Hematopoietic multipotent progenitor cell (in vitro differentiated cells): Measurements from ENCODE around the gene GSX2. TPM values are rescaled to one million over a fixed set of nuclear protein-coding genes. Genes with fewer than 3 reads are reported as not detected.
"Not testable (repeated sequence)": the region's sequence is repeated elsewhere in the genome, so short reads cannot be mapped to it uniquely, and the experiment has no call there.

Experiments used
- DNase-seq, 3 donors: peaks; one replicate each; pipeline ENCODE4 v3.0.0-alpha.2; 2011 to 2015; ENCODE audit warnings: low read depth in 2 of 3, low spot score in 2 of 3
- total RNA-seq: library from RNA; depleted of rRNA; stranded (reverse); fragments of >200 nt; gene quantifications from one replicate; pipeline ENCODE4 v1.2.3, GENCODE V29; 2012

Gene GSX2
- not detected for total RNA-seq

DNA sequence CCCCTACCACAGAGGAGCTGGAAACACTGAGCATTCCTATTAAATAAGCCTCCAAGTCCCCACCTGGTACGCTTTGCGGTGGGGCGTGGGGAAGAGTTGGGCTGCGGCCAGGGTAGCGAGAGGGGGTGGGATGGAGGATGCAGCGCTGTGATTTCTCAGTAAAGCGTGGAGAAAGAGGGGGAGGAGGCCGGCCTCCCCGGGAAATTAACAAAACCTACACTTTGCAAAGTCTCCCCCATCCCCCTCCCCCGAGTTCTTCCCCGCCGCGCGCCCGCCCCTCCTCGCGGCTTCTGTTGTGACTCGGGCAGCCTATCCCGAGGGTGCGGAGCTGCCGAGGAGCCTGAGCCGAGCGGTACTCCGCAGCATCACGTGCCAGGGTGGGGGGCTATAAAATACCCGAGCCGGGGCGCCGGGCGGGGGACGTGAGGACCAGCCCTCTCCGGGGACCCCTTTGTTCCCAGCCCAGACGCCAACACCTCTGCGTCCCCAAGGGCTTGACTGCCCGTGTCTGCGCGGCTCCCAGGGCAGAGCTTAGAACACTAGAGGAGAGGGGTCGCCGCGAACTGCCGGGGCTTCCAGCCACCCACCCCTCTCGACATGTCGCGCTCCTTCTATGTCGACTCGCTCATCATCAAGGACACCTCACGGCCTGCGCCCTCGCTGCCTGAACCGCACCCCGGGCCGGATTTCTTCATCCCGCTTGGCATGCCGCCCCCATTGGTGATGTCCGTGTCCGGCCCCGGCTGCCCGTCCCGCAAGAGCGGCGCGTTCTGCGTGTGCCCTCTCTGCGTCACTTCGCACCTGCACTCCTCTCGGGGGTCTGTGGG is at the start of gene GSX2:
Gene GSX2 (plus strand): TSS at position 416 of the 827 bp plus-strand sequence. CDS start 182 bp downstream, at position 598.
- peak in 1 of 3 donors; percentile 15 for DNase-seq

DNA sequence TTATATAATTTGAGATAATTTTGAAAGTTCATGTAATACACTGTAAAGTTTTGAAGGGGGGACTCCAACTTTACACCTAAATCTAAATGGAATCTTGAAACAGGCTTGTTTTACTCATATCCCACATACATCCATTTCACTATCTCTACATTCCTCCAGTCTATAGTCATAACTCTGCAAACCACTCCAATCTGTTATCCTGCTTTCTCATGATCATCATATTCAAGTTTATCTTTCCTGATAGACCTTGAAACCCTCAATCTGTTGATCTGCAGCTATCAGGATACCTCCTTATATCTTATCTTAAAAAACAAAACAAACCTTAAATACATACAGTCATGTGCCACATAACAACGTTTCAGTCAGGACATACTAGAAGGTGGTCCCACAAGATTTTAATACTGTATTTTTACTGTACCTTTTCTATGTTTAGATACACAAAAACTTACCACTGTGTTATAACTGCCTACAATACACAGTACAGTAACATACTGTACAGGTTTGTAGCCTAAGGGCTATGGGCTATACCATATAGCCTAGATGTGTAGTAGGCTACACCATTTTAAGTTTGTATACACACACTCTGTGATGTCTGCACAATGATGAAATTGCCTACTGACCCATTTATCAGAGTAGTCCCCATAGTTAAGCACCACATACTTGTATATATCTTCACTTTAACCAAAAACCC is 49.6 kb upstream of the GSX2 start:
- no peak for DNase-seq

DNA sequence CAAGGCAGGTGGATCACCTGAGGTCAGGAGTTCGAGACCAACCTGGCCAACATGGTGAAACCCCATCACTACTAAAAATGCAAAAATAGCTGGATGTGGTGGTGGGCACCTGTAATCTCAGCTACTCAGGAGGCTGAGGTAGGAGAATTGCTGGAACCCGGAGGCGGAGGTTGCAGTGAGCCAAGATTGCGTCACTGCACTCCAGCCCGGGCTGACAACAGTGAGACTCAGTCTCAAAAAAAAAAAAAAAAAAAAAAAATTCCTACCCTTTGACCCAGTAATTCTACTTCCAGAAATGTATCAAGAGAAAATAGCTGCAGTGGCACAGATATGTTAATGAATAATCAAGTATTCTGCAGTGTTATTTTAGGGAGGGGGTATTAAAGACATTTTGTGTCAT is 46.6 kb upstream of the GSX2 start:
- not testable (repeated sequence) for DNase-seq

- DNase-seq: no peak
Measured at GRCh38 chr4:54054501-54054900, 45.5 kb upstream of the GSX2 start.

- DNase-seq: no peak
Measured at GRCh38 chr4:54055494-54055893, 44.5 kb upstream of the GSX2 start.

DNA sequence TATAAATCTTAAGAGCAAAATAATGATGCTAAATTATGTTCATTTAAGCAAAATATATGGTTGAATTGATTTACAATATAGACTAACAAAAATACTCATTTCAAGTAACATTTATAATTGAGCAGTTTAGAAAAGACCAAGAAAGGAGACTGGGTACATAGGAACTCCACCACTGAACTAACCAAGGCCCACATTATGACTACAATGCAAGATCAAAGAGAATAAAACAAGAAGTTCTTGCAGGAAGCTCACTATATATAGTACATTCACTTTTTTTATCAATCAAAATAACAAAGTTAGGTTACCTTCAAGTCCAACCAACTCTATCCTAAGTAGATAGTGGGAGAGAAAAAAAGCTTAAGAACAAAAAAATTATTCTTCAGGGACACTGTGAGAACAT is 43.6 kb upstream of the GSX2 start:
- no peak for DNase-seq

GRCh38 chr4:54058171-54058570 is 41.8 kb upstream of the GSX2 start:
- no peak for DNase-seq

GRCh38 chr4:54060116-54060515 is 39.8 kb upstream of the GSX2 start:
- DNase-seq: no peak

- DNase-seq: no peak
Measured at GRCh38 chr4:54061067-54061466, 38.9 kb upstream of the GSX2 start.

GRCh38 chr4:54061873-54062272 is 38.1 kb upstream of the GSX2 start:
- no peak for DNase-seq

DNA sequence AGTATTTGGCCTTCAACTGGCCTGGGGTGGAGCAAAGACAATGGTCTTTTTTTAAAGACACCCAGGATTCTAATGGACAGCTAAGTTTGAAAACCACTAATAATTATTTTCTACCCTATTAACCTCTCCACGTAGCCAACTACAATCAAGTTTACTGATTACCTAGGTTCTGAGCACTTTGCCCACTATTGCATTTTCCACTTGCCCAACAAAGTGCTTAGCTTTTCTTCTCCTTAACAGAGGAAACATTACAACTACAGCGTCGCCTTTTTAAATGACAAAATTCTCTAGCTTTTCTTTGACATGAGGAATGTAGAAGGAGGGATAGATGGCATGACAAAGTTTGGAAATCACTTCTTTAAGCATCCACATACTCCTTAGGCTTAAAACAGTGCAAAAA is 37.6 kb upstream of the GSX2 start:
- no peak for DNase-seq

- DNase-seq: peak in 1 of 3 donors; percentile 23
Measured at GRCh38 chr4:54063229-54063628, 36.7 kb upstream of the GSX2 start.

DNA sequence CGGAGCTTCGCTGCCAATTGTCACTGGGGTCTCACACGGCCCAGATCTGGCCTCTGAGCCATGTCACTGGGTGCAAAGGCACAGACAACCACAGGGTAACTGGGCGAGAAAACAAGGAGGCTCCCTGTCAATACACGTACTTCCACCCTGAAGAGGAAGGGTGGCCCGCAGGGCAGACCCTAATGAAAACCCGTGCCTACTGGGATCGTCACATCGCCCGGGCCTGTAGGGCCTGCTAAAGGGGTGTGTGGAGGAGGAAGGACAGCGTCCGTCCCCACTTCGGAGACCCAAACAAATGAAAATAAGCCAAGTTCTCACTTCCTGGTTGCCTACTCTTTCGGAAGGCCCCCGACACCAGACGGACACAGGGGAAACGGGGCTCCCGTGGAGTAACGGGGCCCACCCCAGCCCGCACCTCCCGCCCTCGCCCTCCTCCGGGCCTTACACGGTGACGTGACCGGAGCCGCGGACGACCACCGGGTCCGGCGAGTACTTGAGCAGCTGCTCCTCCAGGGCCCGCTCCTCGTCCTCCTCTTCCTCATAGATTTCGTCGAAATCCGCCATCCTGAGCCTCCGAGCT is 36.1 kb upstream of the GSX2 start:
- DNase-seq: peak; percentile 13 to 52 (median 36)

DNA sequence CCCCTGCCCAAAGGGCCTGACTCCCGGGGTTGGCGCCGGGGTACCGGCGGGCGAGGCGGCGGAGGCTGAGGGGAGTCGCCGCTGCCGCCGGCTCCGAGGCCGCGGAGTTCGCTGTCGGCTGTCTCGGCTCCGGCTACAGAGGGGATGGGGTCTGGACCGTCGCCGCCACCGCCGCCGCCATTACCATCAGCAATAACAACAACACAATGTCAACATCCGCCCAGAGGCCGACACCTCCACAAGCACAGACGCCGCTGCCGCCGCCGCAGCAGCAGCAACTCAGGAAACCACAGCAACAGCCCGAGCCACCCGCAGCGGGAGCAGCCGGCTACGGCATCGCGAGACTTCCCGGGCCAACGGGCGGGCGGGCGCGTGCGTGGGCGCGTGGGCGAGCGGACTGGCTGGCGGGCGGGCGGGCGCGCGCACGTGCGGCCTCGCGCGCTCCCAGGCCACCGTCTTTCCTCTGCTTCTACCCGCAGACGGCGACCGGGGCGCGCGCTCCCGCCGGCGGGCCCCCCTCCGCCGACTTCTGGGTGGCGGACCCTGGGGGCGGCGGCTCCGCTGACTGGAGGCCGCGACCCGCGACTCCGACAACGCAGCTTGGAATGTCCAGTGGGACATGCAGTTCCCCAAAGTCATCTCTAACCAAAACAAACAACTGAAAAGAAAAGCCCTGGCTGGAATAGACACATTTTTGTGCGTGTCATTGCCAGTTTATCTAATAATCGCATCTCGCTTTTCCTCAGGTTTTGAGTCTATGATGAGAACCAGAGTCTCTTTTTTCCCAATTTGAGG is 35.4 kb upstream of the GSX2 start, which contains the start of gene CHIC2:
Gene CHIC2 (minus strand): TSS at position 289 of the 795 bp plus-strand sequence. CDS start 305 bp downstream, outside the sequence.
- DNase-seq: peak; percentile 91 to 96 (median 95)

DNA sequence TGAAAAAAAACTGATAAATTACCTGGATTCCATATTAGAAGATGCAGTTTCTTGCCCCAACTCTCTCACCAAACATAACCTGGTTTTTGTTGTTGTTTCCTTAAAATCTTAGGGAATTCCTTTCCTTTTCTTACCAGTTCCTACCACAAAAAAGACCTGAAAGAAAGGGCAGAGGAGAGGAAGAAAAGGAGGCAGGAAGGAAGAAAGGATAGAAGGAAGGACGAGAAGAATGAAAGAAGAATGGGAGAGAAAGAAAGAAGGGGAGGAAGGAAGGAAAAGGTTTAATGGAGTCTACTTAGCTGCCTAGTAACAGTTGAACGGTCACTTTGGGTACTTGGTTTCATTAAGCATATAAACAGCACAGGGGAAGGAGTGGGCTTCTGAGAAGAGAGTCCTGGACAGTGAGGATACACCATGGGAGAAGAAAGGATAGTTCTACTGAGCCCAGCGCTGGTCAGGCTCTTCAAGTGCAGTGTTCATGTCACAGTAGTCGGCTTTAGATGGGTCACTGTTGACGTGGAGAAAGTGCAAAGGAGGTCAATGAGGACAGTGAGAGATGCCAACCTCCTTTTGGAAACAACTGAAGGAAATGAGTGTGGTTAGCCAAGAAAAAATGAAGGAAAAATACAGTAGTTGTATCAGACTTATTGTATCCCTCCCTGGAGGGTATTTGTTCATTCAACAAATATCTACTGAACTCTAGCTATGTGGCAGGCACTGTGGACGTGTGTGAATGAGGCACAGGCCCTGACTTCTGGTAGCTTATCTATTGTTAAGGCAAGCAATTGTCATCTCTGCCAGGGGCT is 34.5 kb upstream of the GSX2 start:
- DNase-seq: no peak

DNA sequence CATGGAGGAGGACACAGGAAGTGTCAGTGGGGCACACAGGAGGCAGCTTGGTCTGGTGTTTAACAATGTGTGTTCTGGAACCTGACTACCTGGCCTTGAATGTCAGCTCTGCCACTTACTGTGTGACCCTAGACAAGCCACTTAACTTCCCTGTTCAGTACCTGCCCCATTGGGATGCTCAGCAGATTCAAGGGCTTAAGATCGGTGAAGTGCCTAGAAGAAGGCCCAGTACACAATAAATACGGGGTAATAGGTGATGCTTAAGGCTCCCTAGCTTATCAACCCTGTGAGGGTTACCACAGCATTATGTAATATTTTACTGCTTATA is 33.9 kb upstream of the GSX2 start:
- no peak for DNase-seq

- DNase-seq: peak in 2 of 3 donors; percentile 35 to 73
Measured at GRCh38 chr4:54066718-54067129, 33.2 kb upstream of the GSX2 start.

DNA sequence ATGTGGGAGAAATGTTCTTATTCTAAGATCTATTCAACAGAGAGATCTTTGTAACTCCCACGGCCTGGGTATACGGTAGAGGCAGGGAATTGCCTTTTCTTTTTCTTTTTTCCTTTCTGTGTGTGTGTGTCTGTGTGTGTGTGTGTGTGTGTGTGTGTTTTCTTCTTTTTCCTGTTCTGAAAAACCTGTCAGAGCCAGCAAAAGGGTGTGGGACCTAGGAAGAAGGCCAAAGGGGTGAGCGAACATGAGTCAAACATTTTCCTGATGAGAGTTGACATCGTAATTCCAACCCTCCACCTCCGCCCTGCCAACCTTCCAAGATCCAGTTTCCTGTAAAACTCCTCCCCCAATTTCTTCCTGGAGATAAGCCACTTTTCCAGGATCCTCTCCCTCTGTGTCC is 32.8 kb upstream of the GSX2 start:
- no peak for DNase-seq

- DNase-seq: no peak
Measured at GRCh38 chr4:54073271-54073880, 26.6 kb upstream of the GSX2 start.

DNA sequence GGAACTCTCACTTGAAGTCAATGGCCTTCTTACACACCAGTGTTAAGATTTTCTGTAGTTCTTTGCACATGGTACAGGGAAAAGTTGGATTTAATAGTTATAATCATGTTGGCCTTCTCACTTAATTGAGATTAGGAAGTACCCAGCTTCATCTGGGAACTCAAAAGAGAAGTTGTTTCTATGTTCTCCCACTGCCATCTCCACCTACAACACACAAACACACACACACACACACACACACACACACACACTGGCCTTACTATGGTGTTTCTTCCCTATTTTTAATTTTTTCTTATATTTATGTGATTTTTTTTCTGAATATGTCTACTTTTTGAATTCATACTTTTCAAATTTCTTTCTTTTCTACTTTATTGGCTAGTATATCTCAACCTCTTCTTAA is 25.6 kb upstream of the GSX2 start:
- peak in 1 of 3 donors; percentile 15 for DNase-seq
